H9 (cell line): ENCODE measurements around the gene RHOA. TPM values are rescaled to one million over a fixed set of nuclear protein-coding genes. Genes with fewer than 3 reads are reported as not detected.

ENCODE experiments used
- DNase-seq: peaks from one replicate; pipeline ENCODE4 v3.0.0-alpha.2; 2017
- H2AFZ ChIP-seq: one replicate; pipeline ENCODE4 v1.6.1; 2013; ENCODE audit warnings: mild to moderate bottlenecking, low read length, control low read depth, moderate library complexity
- H2AK5ac ChIP-seq: 2 replicates; pipeline ENCODE4 v1.6.1; 2013; ENCODE audit warnings: low read length, control low read depth, mixed read lengths; ENCODE audit not compliant: insufficient read length
- H2BK120ac ChIP-seq: one replicate; pipeline ENCODE4 v1.6.1; 2013; ENCODE audit warnings: low read depth, mild to moderate bottlenecking, low read length, control low read depth, inconsistent platforms; ENCODE audit not compliant: poor library complexity, severe bottlenecking
- H2BK12ac ChIP-seq: 2 replicates; pipeline ENCODE4 v1.6.1; 2013; ENCODE audit warnings: low read length, control low read depth, mixed read lengths, low read depth; ENCODE audit not compliant: insufficient read length
- H2BK15ac ChIP-seq: 2 replicates; pipeline ENCODE4 v1.6.1; 2013; ENCODE audit warnings: low read depth, low read length, control low read depth
- H2BK20ac ChIP-seq: one replicate; pipeline ENCODE4 v1.6.1; 2013; ENCODE audit warnings: low read depth, mild to moderate bottlenecking, low read length, control low read depth, inconsistent platforms; ENCODE audit not compliant: poor library complexity, severe bottlenecking
- H2BK5ac ChIP-seq: 2 replicates; pipeline ENCODE4 v1.6.1; 2013; ENCODE audit warnings: low read length, control low read depth, mixed read lengths; ENCODE audit not compliant: insufficient read length
- H3K14ac ChIP-seq: 2 replicates; pipeline ENCODE4 v1.6.1; 2013; ENCODE audit warnings: low read length, control low read depth; ENCODE audit not compliant: insufficient read depth
- H3K18ac ChIP-seq: 2 replicates; pipeline ENCODE4 v1.6.1; 2013; ENCODE audit warnings: low read depth, mild to moderate bottlenecking, mixed read lengths, low read length, control low read depth; ENCODE audit not compliant: insufficient read length
- H3K23ac ChIP-seq: 2 replicates; pipeline ENCODE4 v1.6.1; 2013; ENCODE audit warnings: low read length, control low read depth, mixed read lengths, low read depth; ENCODE audit not compliant: insufficient read length
- H3K23me2 ChIP-seq: 2 replicates; pipeline ENCODE4 v1.6.1; 2013; ENCODE audit warnings: low read depth, mild to moderate bottlenecking, mixed read lengths, low read length, control low read depth; ENCODE audit not compliant: insufficient read length, poor library complexity, severe bottlenecking
- H3K27ac ChIP-seq: 2 replicates; pipeline ENCODE4 v1.5.1; 2013; ENCODE audit warnings: low read length, control low read depth, mixed read lengths, low read depth; ENCODE audit not compliant: insufficient read length
- H3K27me3 ChIP-seq: 2 replicates; pipeline ENCODE4 v1.6.1; 2013; ENCODE audit warnings: low read length, control low read depth, inconsistent platforms; ENCODE audit not compliant: insufficient read depth
- H3K4ac ChIP-seq: 2 replicates; pipeline ENCODE4 v1.6.1; 2013; ENCODE audit warnings: low read depth, mild to moderate bottlenecking, control low read depth, inconsistent platforms, low read length, moderate library complexity
- H3K4me1 ChIP-seq: 2 replicates; pipeline ENCODE4 v1.6.1; 2013; ENCODE audit warnings: low read length, control low read depth, inconsistent platforms; ENCODE audit not compliant: insufficient read depth
- H3K4me2 ChIP-seq: 2 replicates; pipeline ENCODE4 v1.6.1; 2013; ENCODE audit warnings: low read length, control low read depth, mixed read lengths; ENCODE audit not compliant: insufficient read length, insufficient read depth
- H3K56ac ChIP-seq: 2 replicates; pipeline ENCODE4 v1.6.1; 2013; ENCODE audit warnings: low read depth, mild to moderate bottlenecking, mixed read lengths, low read length, control low read depth; ENCODE audit not compliant: insufficient read length
- H3K79me1 ChIP-seq: 2 replicates; pipeline ENCODE4 v1.6.1; 2013; ENCODE audit warnings: low read depth, mild to moderate bottlenecking, moderate library complexity, low read length, control low read depth, inconsistent platforms; ENCODE audit not compliant: insufficient read depth, poor library complexity, severe bottlenecking
- H3K79me2 ChIP-seq: 2 replicates; pipeline ENCODE4 v1.6.1; 2013; ENCODE audit warnings: low read length, control low read depth, inconsistent platforms; ENCODE audit not compliant: insufficient read depth
- H3K9ac ChIP-seq: 2 replicates; pipeline ENCODE4 v1.6.1; 2013; ENCODE audit warnings: low read length, control low read depth, mixed read lengths; ENCODE audit not compliant: insufficient read length; ENCODE audit errors: extremely low read depth
- H3K9me3 ChIP-seq: one replicate; pipeline ENCODE4 v1.6.1; 2013; ENCODE audit warnings: low read depth, low read length, inconsistent platforms; ENCODE audit not compliant: control insufficient read depth
- H3T11ph ChIP-seq: one replicate; pipeline ENCODE4 v1.6.1; 2013; ENCODE audit warnings: mild to moderate bottlenecking, low read length, control low read depth, inconsistent platforms
- H4K20me1 ChIP-seq: one replicate; pipeline ENCODE4 v1.6.1; 2013; ENCODE audit not compliant: control insufficient read depth, insufficient read length, insufficient read depth
- H4K5ac ChIP-seq: 2 replicates; pipeline ENCODE4 v1.6.1; 2013; ENCODE audit warnings: low read depth, mild to moderate bottlenecking, mixed read lengths, low read length, control low read depth; ENCODE audit not compliant: insufficient read length
- H4K8ac ChIP-seq: replicated peaks from 2 replicates; pipeline ENCODE4 v1.6.1; 2013; ENCODE audit warnings: low read length, control low read depth, mixed read lengths, low read depth; ENCODE audit not compliant: insufficient read length
- H4K91ac ChIP-seq: 2 replicates; pipeline ENCODE4 v1.6.1; 2013; ENCODE audit warnings: low read depth, mild to moderate bottlenecking, moderate library complexity, mixed read lengths, low read length, control low read depth; ENCODE audit not compliant: insufficient read length
- H3K27ac Mint-ChIP-seq, 3 experiments: 2 replicates in 2 of 3; 3 replicates in 1 of 3; pipeline ENCODE4 v1.8.0; 2020 to 2021; ENCODE audit warnings: mixed read lengths in 3 of 3, mild to moderate bottlenecking in 1 of 3, moderate library complexity in 1 of 3
- H3K27me3 Mint-ChIP-seq: 2 replicates; pipeline ENCODE4 v1.8.0; 2021; ENCODE audit warnings: low read depth, mild to moderate bottlenecking, moderate library complexity, mixed read lengths
- H3K36me3 Mint-ChIP-seq, 3 experiments: 2 replicates in 2 of 3; 3 replicates in 1 of 3; pipeline ENCODE4 v1.8.0; 2020 to 2021; ENCODE audit warnings: low read depth in 3 of 3, mixed read lengths in 3 of 3; ENCODE audit not compliant: insufficient read depth in 1 of 3
- H3K4me1 Mint-ChIP-seq, 2 experiments: 2 replicates each; pipeline ENCODE4 v1.8.0; 2020; ENCODE audit warnings: mixed read lengths in 2 of 2
- H3K4me3 Mint-ChIP-seq, 2 experiments: 2 replicates in 1 of 2; 3 replicates in 1 of 2; pipeline ENCODE4 v1.8.0; 2020 to 2021; ENCODE audit warnings: mild to moderate bottlenecking in 2 of 2, mixed read lengths in 2 of 2, moderate library complexity in 1 of 2
- H3K9me3 Mint-ChIP-seq, 2 experiments: 2 replicates in 1 of 2; 3 replicates in 1 of 2; pipeline ENCODE4 v1.8.0; 2020; ENCODE audit warnings: mild to moderate bottlenecking in 2 of 2, mixed read lengths in 2 of 2, moderate library complexity in 1 of 2
- CTCF ChIP-seq: fragments of 200-600 bp; sonication (generic); conservative IDR thresholded peaks from 3 replicates; pipeline ENCODE4 v1.8.0; 2021; ENCODE audit warnings: antibody characterized with exemption, mild to moderate bottlenecking
- WGBS: extraction: QIAGEN DNeasy Blood & Tissue Kit; methylation state at CpG from one replicate; pipeline ENCODE4 v1.1.7; 2013; ENCODE audit warnings: missing lambda C conversion rate, low lambda C conversion rate, mixed read lengths; ENCODE audit not compliant: insufficient read length; ENCODE audit errors: extremely low coverage; 5-methylcytosine and 5-hydroxymethylcytosine counted together
- total RNA-seq: library from RNA; stranded (reverse); gene quantifications from 2 replicates; pipeline ENCODE4 v1.2.1, GENCODE V29; 2021

RHOA gene
- total RNA-seq, 1 experiment from 2014 or later: 403 TPM

DNA sequence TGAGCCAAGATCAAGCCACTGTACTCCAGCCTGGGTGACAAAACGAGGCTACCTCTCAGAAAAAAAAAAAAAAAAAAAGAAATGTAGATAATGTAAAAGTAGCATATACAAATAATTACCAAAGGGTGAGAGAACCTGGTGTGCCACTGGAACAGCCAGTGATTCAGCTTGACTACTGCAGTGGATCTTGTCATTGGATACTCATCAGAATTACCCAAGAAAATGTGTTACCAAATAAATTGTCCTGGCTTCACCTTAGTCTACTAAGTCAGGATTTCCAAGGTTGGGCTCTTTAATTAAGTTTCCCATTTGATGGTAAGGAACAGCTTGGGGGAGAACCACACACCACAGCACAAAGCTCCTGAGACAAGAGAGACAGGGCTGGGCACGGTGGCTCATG is 15.8 kb upstream of the RHOA start:
- no peak overlapping the region for H2AK5ac ChIP-seq
- no peak overlapping the region; a peak in 1 of 7 replicates for H3K27ac Mint-ChIP-seq
- peaks cover 2 to 11% (median 10%) of the 10 kb centered on the region in 3 experiments; a peak in 5 of 7 replicates for H3K36me3 Mint-ChIP-seq
- no peak overlapping the region for H3K4ac ChIP-seq
- no peak overlapping the region for H2BK20ac ChIP-seq
- no peak overlapping the region for H3K23ac ChIP-seq
- H3K18ac ChIP-seq: no peak overlapping the region
- peaks cover 6% of the 10 kb centered on the region for H3K23me2 ChIP-seq
- no peak overlapping the region for H3T11ph ChIP-seq
- H3K27ac ChIP-seq: no peak overlapping the region
- H3K9me3 ChIP-seq: no peaks in the 10 kb centered on the region
- no peak overlapping the region for H2BK120ac ChIP-seq
- no peaks in the 10 kb centered on the region for H3K27me3 ChIP-seq
- peak overlapping the region; percentile 78 to 95 for H3K4me3 Mint-ChIP-seq
- H3K4me2 ChIP-seq: no peak overlapping the region
- no peaks in the 10 kb centered on the region for H3K79me2 ChIP-seq
- H2BK15ac ChIP-seq: no peak overlapping the region
- no peaks in the 10 kb centered on the region for H3K4me1 ChIP-seq
- H2BK5ac ChIP-seq: no peak overlapping the region
- no peak overlapping the region for H3K9ac ChIP-seq
- H4K91ac ChIP-seq: no peak overlapping the region
- H3K4me1 Mint-ChIP-seq: peaks cover 8 to 10% of the 10 kb centered on the region in 2 experiments
- no peak overlapping the region for H2BK12ac ChIP-seq
- H4K5ac ChIP-seq: no peak overlapping the region
- H3K9me3 Mint-ChIP-seq: no peaks in the 10 kb centered on the region
- TF ChIP-seq CTCF: no peak
- no peak overlapping the region for H2AFZ ChIP-seq
- WGBS: no CpG with 5 or more reads among the region's 2 CpGs
- no peak overlapping the region for H3K56ac ChIP-seq
- no peaks in the 10 kb centered on the region for H4K20me1 ChIP-seq
- no peak for DNase-seq
- H3K27me3 Mint-ChIP-seq: no peaks in the 10 kb centered on the region
- H3K14ac ChIP-seq: no peak overlapping the region
- no peak overlapping the region for H4K8ac ChIP-seq
- no peaks in the 10 kb centered on the region for H3K79me1 ChIP-seq
